DND-41 (cell line): ENCODE data around the gene RIMS3.

Experiments used
- ATAC-seq: fragments of 200-7000 bp; cut with Tn5 transposase; 3 replicates; pipeline ENCODE4 v1.9.1; 2021; ENCODE audit warnings: low read depth; ENCODE audit not compliant: insufficient read depth
- DNase-seq: peaks from one replicate; pipeline ENCODE4 v3.0.0-alpha.2; 2020
- H2AFZ ChIP-seq: 2 replicates; pipeline ENCODE4 v1.6.0; 2012; ENCODE audit warnings: low read depth, low read length
- H3K27ac ChIP-seq: 2 replicates; pipeline ENCODE4 v1.5.1; 2012; ENCODE audit warnings: low read length, inconsistent platforms
- H3K27me3 ChIP-seq: fragments of 200-600 bp; sonication (generic); 2 replicates; pipeline ENCODE4 v1.6.0; 2012; ENCODE audit warnings: low read length, mild to moderate bottlenecking, inconsistent platforms; ENCODE audit not compliant: insufficient read depth, poor library complexity
- H3K36me3 ChIP-seq: 2 replicates; pipeline ENCODE4 v1.5.1; 2012; ENCODE audit warnings: low read length, inconsistent platforms; ENCODE audit not compliant: insufficient read depth
- H3K4me1 ChIP-seq: 2 replicates; pipeline ENCODE4 v1.5.1; 2012; ENCODE audit warnings: mild to moderate bottlenecking, low read length; ENCODE audit not compliant: insufficient read depth
- H3K4me2 ChIP-seq: 2 replicates; pipeline ENCODE4 v1.6.0; 2012; ENCODE audit warnings: mild to moderate bottlenecking, moderate library complexity, low read length, inconsistent platforms; ENCODE audit not compliant: insufficient read depth
- H3K4me3 ChIP-seq, 2 experiments: fragments of 200-600 bp in 1 of 2; shearing (Covaris generic) in 1 of 2; 2 replicates each; pipeline ENCODE4 v1.5.1; 2012 to 2016; ENCODE audit warnings: inconsistent platforms in 2 of 2, low read length in 2 of 2, mild to moderate bottlenecking in 2 of 2, low read depth in 1 of 2, moderate library complexity in 1 of 2
- H3K79me2 ChIP-seq: 2 replicates; pipeline ENCODE4 v1.6.0; 2012; ENCODE audit warnings: low read length, inconsistent platforms; ENCODE audit not compliant: insufficient read depth
- H3K9ac ChIP-seq: 2 replicates; pipeline ENCODE4 v1.6.0; 2012; ENCODE audit warnings: low read depth, mild to moderate bottlenecking, inconsistent platforms, low read length, moderate library complexity
- H3K9me3 ChIP-seq: 2 replicates; pipeline ENCODE4 v1.5.1; 2012; ENCODE audit warnings: low read length, moderate library complexity, mild to moderate bottlenecking, inconsistent platforms; ENCODE audit not compliant: insufficient read depth, severe bottlenecking
- H4K20me1 ChIP-seq: 2 replicates; pipeline ENCODE4 v1.6.0; 2012; ENCODE audit warnings: low read length; ENCODE audit not compliant: insufficient read depth
- EZH2 ChIP-seq: IDR thresholded peaks from 3 replicates; pipeline ENCODE4 v1.6.1; 2012; ENCODE audit warnings: borderline replicate concordance, low read depth, mild to moderate bottlenecking, moderate library complexity, low read length, inconsistent platforms; ENCODE audit not compliant: severe bottlenecking
- TF ChIP-seq, protein P1 (sequence below): IDR thresholded peaks from 2 replicates; pipeline ENCODE4 v1.5.1; 2012; ENCODE audit warnings: borderline replicate concordance, low read length, moderate library complexity, mild to moderate bottlenecking; ENCODE audit not compliant: poor library complexity, severe bottlenecking; ENCODE audit errors: extremely low read depth

RIMS3 gene

DNA sequence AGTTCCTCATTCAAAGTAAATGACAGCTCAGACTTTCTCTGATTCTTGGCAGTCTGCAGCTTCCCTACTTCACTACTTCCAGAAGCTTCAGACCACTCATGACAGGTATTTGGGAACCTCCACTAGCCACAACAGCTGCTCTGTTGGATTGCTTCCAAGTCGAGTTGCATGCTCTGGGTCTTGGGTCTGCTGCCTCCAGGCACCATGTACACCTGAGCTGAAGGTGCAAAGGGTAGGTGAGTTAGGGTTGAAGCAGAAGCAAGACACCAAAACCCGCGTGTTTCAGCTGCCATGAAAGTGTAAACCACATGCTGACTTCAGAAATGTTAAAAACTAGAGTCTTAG lies 71.3 kb downstream of the RIMS3 start:
- H3K4me2 ChIP-seq, result no peak overlapping the region
- H2AFZ ChIP-seq, result no peak overlapping the region
- ATAC-seq (no peak), DNase-seq (no peak)
- H3K9me3 ChIP-seq, result no peaks in the 10 kb centered on the region
- H3K4me3 ChIP-seq, result no peak overlapping the region
- H3K9ac ChIP-seq, result no peak overlapping the region
- peaks cover 3% of the 10 kb centered on the region for H3K27me3 ChIP-seq
- no peak overlapping the region for H3K27ac ChIP-seq
- no peaks in the 10 kb centered on the region for H4K20me1 ChIP-seq
- no peaks in the 10 kb centered on the region for H3K79me2 ChIP-seq
- TF ChIP-seq, protein P1, sequence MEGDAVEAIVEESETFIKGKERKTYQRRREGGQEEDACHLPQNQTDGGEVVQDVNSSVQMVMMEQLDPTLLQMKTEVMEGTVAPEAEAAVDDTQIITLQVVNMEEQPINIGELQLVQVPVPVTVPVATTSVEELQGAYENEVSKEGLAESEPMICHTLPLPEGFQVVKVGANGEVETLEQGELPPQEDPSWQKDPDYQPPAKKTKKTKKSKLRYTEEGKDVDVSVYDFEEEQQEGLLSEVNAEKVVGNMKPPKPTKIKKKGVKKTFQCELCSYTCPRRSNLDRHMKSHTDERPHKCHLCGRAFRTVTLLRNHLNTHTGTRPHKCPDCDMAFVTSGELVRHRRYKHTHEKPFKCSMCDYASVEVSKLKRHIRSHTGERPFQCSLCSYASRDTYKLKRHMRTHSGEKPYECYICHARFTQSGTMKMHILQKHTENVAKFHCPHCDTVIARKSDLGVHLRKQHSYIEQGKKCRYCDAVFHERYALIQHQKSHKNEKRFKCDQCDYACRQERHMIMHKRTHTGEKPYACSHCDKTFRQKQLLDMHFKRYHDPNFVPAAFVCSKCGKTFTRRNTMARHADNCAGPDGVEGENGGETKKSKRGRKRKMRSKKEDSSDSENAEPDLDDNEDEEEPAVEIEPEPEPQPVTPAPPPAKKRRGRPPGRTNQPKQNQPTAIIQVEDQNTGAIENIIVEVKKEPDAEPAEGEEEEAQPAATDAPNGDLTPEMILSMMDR, result no peak
- TF ChIP-seq EZH2, result no peak
- H3K36me3 ChIP-seq, result no peaks in the 10 kb centered on the region
- no peaks in the 10 kb centered on the region for H3K4me1 ChIP-seq

GRCh38 chr1:40593449-40594186 lies 71.9 kb downstream of the RIMS3 start:
- peak; percentile 44; the same call in 1 of the 3 replicates for ATAC-seq
- DNase-seq, result no peak

GRCh38 chr1:40592107-40592803 lies 73.2 kb downstream of the RIMS3 start:
- no peak overlapping the region for H3K9ac ChIP-seq
- H4K20me1 ChIP-seq, result no peaks in the 10 kb centered on the region
- H3K27me3 ChIP-seq, result peaks cover 3% of the 10 kb centered on the region
- 0 out of 2 replicates have a peak overlapping the region, but pooled peaks have one; percentile 16 for H3K4me2 ChIP-seq
- H2AFZ ChIP-seq, result no peak overlapping the region
- H3K27ac ChIP-seq, result no peak overlapping the region
- no peaks in the 10 kb centered on the region for H3K9me3 ChIP-seq
- TF ChIP-seq EZH2, result no peak
- TF ChIP-seq, protein P1, result peak; percentile 68
- no peak overlapping the region for H3K4me3 ChIP-seq
- no peaks in the 10 kb centered on the region for H3K4me1 ChIP-seq
- DNase-seq (peak; percentile 24), ATAC-seq (peak; percentile 61; the same call in 2 of the 3 replicates)
- no peaks in the 10 kb centered on the region for H3K79me2 ChIP-seq
- H3K36me3 ChIP-seq, result no peaks in the 10 kb centered on the region

More at GRCh38 chr1:40593449-40594186, 71.9 kb downstream of the RIMS3 start:
- TF ChIP-seq, protein P1, result no peak
- TF ChIP-seq EZH2, result no peak
- no peak overlapping the region for H3K4me3 ChIP-seq
- H3K27ac ChIP-seq, result no peak overlapping the region
- no peak overlapping the region for H2AFZ ChIP-seq
- no peaks in the 10 kb centered on the region for H3K79me2 ChIP-seq
- H4K20me1 ChIP-seq, result no peaks in the 10 kb centered on the region
- H3K4me2 ChIP-seq, result no peak overlapping the region
- H3K4me1 ChIP-seq, result no peaks in the 10 kb centered on the region
- H3K9ac ChIP-seq, result no peak overlapping the region
- peaks cover 3% of the 10 kb centered on the region for H3K27me3 ChIP-seq
- H3K36me3 ChIP-seq, result no peaks in the 10 kb centered on the region
- H3K9me3 ChIP-seq, result no peaks in the 10 kb centered on the region
